GM06990 (cell line): Measurements from ENCODE around the gene NTM.

Experiments
- DNase-seq: peaks from one replicate; pipeline ENCODE4 v3.0.0-alpha.2; 2011; ENCODE audit not compliant: insufficient read length; ENCODE audit errors: extremely low read depth
- H3K27me3 ChIP-seq: replicated peaks from 2 replicates; pipeline ENCODE4 v1.6.0; 2011; ENCODE audit warnings: low read length; ENCODE audit not compliant: control insufficient read depth, insufficient read depth
- H3K36me3 ChIP-seq: 2 replicates; pipeline ENCODE4 v1.5.1; 2011; ENCODE audit warnings: low read length; ENCODE audit not compliant: control insufficient read depth, insufficient read depth
- H3K4me3 ChIP-seq: replicated peaks from 2 replicates; pipeline ENCODE4 v1.5.1; 2011; ENCODE audit warnings: low read depth, mild to moderate bottlenecking, control low read depth, low read length
- CTCF ChIP-seq: IDR thresholded peaks from 2 replicates; pipeline ENCODE4 v1.5.1; 2011; ENCODE audit warnings: low read length, control low read depth, mild to moderate bottlenecking, inconsistent platforms; ENCODE audit not compliant: insufficient read depth, poor library complexity, severe bottlenecking

NTM gene

GRCh38 chr11:131899950-131900580, 529.6 kb downstream of the NTM start:
- no peak overlapping the region for H3K4me3 ChIP-seq
- H3K27me3 ChIP-seq: no peaks in the 10 kb centered on the region
- no peaks in the 10 kb centered on the region for H3K36me3 ChIP-seq
- TF ChIP-seq CTCF: no peak
- DNase-seq: no peak

GRCh38 chr11:131902421-131902820, 532.0 kb downstream of the NTM start:
- no peak for TF ChIP-seq CTCF
- no peak for DNase-seq

GRCh38 chr11:131903074-131903473, 532.7 kb downstream of the NTM start:
- no peak for TF ChIP-seq CTCF
- no peak for DNase-seq
- Histone ChIP-seq H3K4me3 (no peak overlapping the region), H3K27me3 (no peaks in the 10 kb centered on the region), H3K36me3 (no peaks in the 10 kb centered on the region)

More at GRCh38 chr11:131902421-131902820, 532.0 kb downstream of the NTM start:
- no peaks in the 10 kb centered on the region for H3K36me3 ChIP-seq
- H3K27me3 ChIP-seq: no peaks in the 10 kb centered on the region
- no peak overlapping the region for H3K4me3 ChIP-seq

GRCh38 chr11:131904756-131905155, 534.3 kb downstream of the NTM start:
- H3K27me3 ChIP-seq: no peaks in the 10 kb centered on the region
- H3K36me3 ChIP-seq: no peaks in the 10 kb centered on the region
- DNase-seq: no peak
- TF ChIP-seq CTCF: no peak
- no peak overlapping the region for H3K4me3 ChIP-seq

GRCh38 chr11:131906963-131907362, 536.5 kb downstream of the NTM start:
- H3K36me3 ChIP-seq: no peaks in the 10 kb centered on the region
- DNase-seq: no peak
- no peak for TF ChIP-seq CTCF
- no peaks in the 10 kb centered on the region for H3K27me3 ChIP-seq
- H3K4me3 ChIP-seq: no peak overlapping the region

- Histone ChIP-seq H3K27me3 (no peaks in the 10 kb centered on the region), H3K4me3 (no peak overlapping the region), H3K36me3 (no peaks in the 10 kb centered on the region)
- TF ChIP-seq CTCF: no peak
- no peak for DNase-seq
Measured at GRCh38 chr11:131907371-131907770, 537.0 kb downstream of the NTM start.
